PC-9 (cell line): ENCODE data around the gene AKAP13. TPM values are rescaled to one million over a fixed set of nuclear protein-coding genes. Genes with fewer than 3 reads are reported as not detected.

Source experiments
- BruUV-seq: library from RNA; stranded (reverse); fragments of 400-500 nt; replicated peaks from 2 replicates; lab custom pipeline; 2021; lab: Mats Ljungman, UMichigan
- CTCF ChIA-PET: fragments of 300-600 bp; sonication (Branson Sonifier 250); formaldehyde crosslinking; loops from one replicate; lab custom pipeline; 2022; ENCODE audit warnings: antibody characterized with exemption; lab: Charles Lee
- POLR2A ChIA-PET: fragments of 300-600 bp; sonication (Branson Sonifier 250); formaldehyde crosslinking; loops from one replicate; lab custom pipeline; 2022; ENCODE audit warnings: antibody characterized with exemption; ENCODE audit not compliant: unreplicated experiment; lab: Charles Lee
- DNase-seq, 2 experiments: peaks; one replicate each; pipeline versions ENCODE4 v3.0.0 to v3.0.0-alpha.2; 2015 to 2022; ENCODE audit warnings: mixed read lengths in 1 of 2
- H2AFZ ChIP-seq: fragments of 200-600 bp; sonication (generic); 2 replicates; pipeline ENCODE4 v1.8.1; 2017; ENCODE audit warnings: antibody characterized with exemption
- H3F3A ChIP-seq: fragments of 200-600 bp; sonication (generic); 2 replicates; pipeline ENCODE4 v1.8.1; 2017; ENCODE audit warnings: antibody characterized with exemption, mild to moderate bottlenecking, low read depth; ENCODE audit not compliant: insufficient read depth
- H3K27ac ChIP-seq: fragments of 200-600 bp; sonication (generic); 2 replicates; pipeline ENCODE4 v1.6.1; 2016; ENCODE audit warnings: mixed run types
- H3K27me3 ChIP-seq: fragments of 200-600 bp; sonication (generic); 2 replicates; pipeline ENCODE4 v1.6.1; 2016; ENCODE audit warnings: low read depth, mixed run types; ENCODE audit not compliant: insufficient read depth
- H3K36me3 ChIP-seq: fragments of 200-600 bp; sonication (generic); 2 replicates; pipeline ENCODE4 v1.6.1; 2016; ENCODE audit warnings: low read depth, mixed run types
- H3K4me1 ChIP-seq: fragments of 200-600 bp; sonication (generic); replicated peaks from 2 replicates; pipeline ENCODE4 v1.6.1; 2016; ENCODE audit warnings: mixed run types; ENCODE audit not compliant: insufficient read depth
- H3K4me2 ChIP-seq: fragments of 200-600 bp; sonication (generic); 2 replicates; pipeline ENCODE4 v1.6.1; 2017; ENCODE audit warnings: mixed run types
- H3K4me3 ChIP-seq: fragments of 200-600 bp; sonication (generic); 2 replicates; pipeline ENCODE4 v1.6.1; 2016; ENCODE audit warnings: mixed run types
- H3K79me2 ChIP-seq: fragments of 200-600 bp; sonication (generic); 2 replicates; pipeline ENCODE4 v1.6.1; 2017; ENCODE audit warnings: low read depth, mixed run types
- H3K9me2 ChIP-seq: fragments of 200-600 bp; sonication (generic); 2 replicates; pipeline ENCODE4 v1.8.1; 2017; ENCODE audit warnings: mild to moderate bottlenecking; ENCODE audit not compliant: insufficient read depth
- H3K9me3 ChIP-seq: fragments of 200-600 bp; sonication (generic); 2 replicates; pipeline ENCODE4 v1.8.1; 2016; ENCODE audit warnings: low read depth; ENCODE audit not compliant: insufficient read depth
- H4K20me1 ChIP-seq: fragments of 200-600 bp; sonication (generic); 2 replicates; pipeline ENCODE4 v1.8.1; 2017; ENCODE audit not compliant: insufficient read depth
- CTCF ChIP-seq: fragments of 200-600 bp; sonication (generic); conservative IDR thresholded peaks from 2 replicates; pipeline ENCODE4 v1.6.1; 2017; ENCODE audit warnings: mixed run types, antibody characterized with exemption, mild to moderate bottlenecking, moderate library complexity
- EZH2 ChIP-seq: fragments of 200-600 bp; sonication (generic); IDR thresholded peaks from 2 replicates; pipeline ENCODE4 v1.8.0; 2017; ENCODE audit warnings: antibody characterized with exemption, low read depth
- intact Hi-C: fragments of 100-400 bp; cut with micrococcal nuclease; formaldehyde crosslinking; loops from one replicate; pipeline ENCODE4 v1.10.0; 2022; ENCODE audit not compliant: unreplicated experiment
- total RNA-seq: library from RNA; stranded (reverse); gene quantifications from 2 replicates; pipeline ENCODE4 v1.2.3, GENCODE V29; 2021

The AKAP13 gene
- total RNA-seq, 1 experiment from 2014 or later, result 82.5 TPM

- ChIA-PET POLR2A (no interaction called here), CTCF (no interaction called here)
- Histone ChIP-seq H3K4me2 (no peak overlapping the region), H3K79me2 (peaks cover 95% of the 10 kb centered on the region), H2AFZ (no peak overlapping the region), H3K4me1 (peaks cover 29% of the 10 kb centered on the region), H3K27me3 (no peaks in the 10 kb centered on the region), H3K4me3 (no peak overlapping the region), H3K9me2 (no peaks in the 10 kb centered on the region), H4K20me1 (peaks cover 19% of the 10 kb centered on the region), H3K9me3 (no peaks in the 10 kb centered on the region), H3F3A (peaks cover 43% of the 10 kb centered on the region), H3K27ac (no peak overlapping the region), H3K36me3 (no peaks in the 10 kb centered on the region; the same call in 1 of the 2 replicates)
- no peak for TF ChIP-seq EZH2
- no peak for TF ChIP-seq CTCF
- intact Hi-C loops, result no loop called here
- BruUV-seq, result no TSS peak
- no peak for DNase-seq
Measured at GRCh38 chr15:85398822-85399221, 18.4 kb downstream of the AKAP13 start.

- peaks cover 29% of the 10 kb centered on the region for H3K4me1 ChIP-seq
- peaks cover 21% of the 10 kb centered on the region; the same call in 1 of the 2 replicates for H4K20me1 ChIP-seq
- intact Hi-C loops, result no loop called here
- no TSS peak for BruUV-seq
- H3K27ac ChIP-seq, result no peak overlapping the region
- no peaks in the 10 kb centered on the region for H3K9me2 ChIP-seq
- no peaks in the 10 kb centered on the region for H3K27me3 ChIP-seq
- no peaks in the 10 kb centered on the region for H3K9me3 ChIP-seq
- peaks cover 95% of the 10 kb centered on the region for H3K79me2 ChIP-seq
- TF ChIP-seq EZH2, result no peak
- TF ChIP-seq CTCF, result no peak
- H2AFZ ChIP-seq, result no peak overlapping the region
- H3K36me3 ChIP-seq, result no peaks in the 10 kb centered on the region; the same call in 1 of the 2 replicates
- ChIA-PET POLR2A (no interaction called here), CTCF (no interaction called here)
- DNase-seq, result no peak
- no peak overlapping the region for H3K4me3 ChIP-seq
- no peak overlapping the region for H3K4me2 ChIP-seq
- H3F3A ChIP-seq, result peaks cover 41% of the 10 kb centered on the region
Measured at GRCh38 chr15:85399627-85400026, 19.2 kb downstream of the AKAP13 start.

GRCh38 chr15:85400606-85401005, 20.2 kb downstream of the AKAP13 start:
- intact Hi-C loops, result no loop called here
- no peak for DNase-seq
- H3K4me1 ChIP-seq, result peaks cover 32% of the 10 kb centered on the region

More at GRCh38 chr15:85400606-85401005, 20.2 kb downstream of the AKAP13 start:
- Histone ChIP-seq H3K79me2 (peaks cover 95% of the 10 kb centered on the region), H3F3A (peaks cover 34% of the 10 kb centered on the region; the same call in 1 of the 2 replicates), H2AFZ (no peak overlapping the region), H3K27me3 (no peaks in the 10 kb centered on the region), H3K9me3 (no peaks in the 10 kb centered on the region), H3K27ac (no peak overlapping the region), H4K20me1 (peaks cover 21% of the 10 kb centered on the region; the same call in 1 of the 2 replicates), H3K9me2 (no peaks in the 10 kb centered on the region), H3K4me3 (no peak overlapping the region), H3K4me2 (no peak overlapping the region), H3K36me3 (peaks cover under 1% of the 10 kb centered on the region; the same call in 1 of the 2 replicates)
- no TSS peak for BruUV-seq
- TF ChIP-seq CTCF (no peak), EZH2 (no peak)
- POLR2A ChIA-PET, result interaction anchor here (0.6 to 0.7 kb wide), 2 partner anchors 58 to 62 kb away, joined by 5 to 8 read pairs; no protein-coding TSS in a partner anchor
- CTCF ChIA-PET, result interaction anchor here (0.5 to 0.7 kb wide), 2 partner anchors 386 to 742 kb away, joined by 3 to 4 read pairs; no protein-coding TSS in a partner anchor
